Pulmonary artery endothelial cell (primary cell): ENCODE data around the gene ZNF764. TPM values are rescaled to one million over a fixed set of nuclear protein-coding genes. Genes with fewer than 3 reads are reported as not detected.
"Not testable (repeated sequence)": the region's sequence is repeated elsewhere in the genome, so short reads cannot be mapped to it uniquely, and the experiment has no call there.

Source experiments
- DNase-seq: peaks from one replicate; pipeline ENCODE4 v3.0.0-alpha.2; 2011; ENCODE audit warnings: low read depth, low spot score
- total RNA-seq: library from RNA; depleted of rRNA; stranded (reverse); fragments of >200 nt; gene quantifications from 2 replicates; pipeline ENCODE4 v1.2.3, GENCODE V29; 2014

ZNF764 gene
- total RNA-seq = 4.3 and 4.5 TPM in 2 replicates

GRCh38 chr16:30557957-30558788 is at the start of gene ZNF764:
TSS of gene ZNF764 (minus strand) at chr16:30558374. CDS start at chr16:30558182, 192 bp downstream.
- DNase-seq = peak; percentile 92

DNA sequence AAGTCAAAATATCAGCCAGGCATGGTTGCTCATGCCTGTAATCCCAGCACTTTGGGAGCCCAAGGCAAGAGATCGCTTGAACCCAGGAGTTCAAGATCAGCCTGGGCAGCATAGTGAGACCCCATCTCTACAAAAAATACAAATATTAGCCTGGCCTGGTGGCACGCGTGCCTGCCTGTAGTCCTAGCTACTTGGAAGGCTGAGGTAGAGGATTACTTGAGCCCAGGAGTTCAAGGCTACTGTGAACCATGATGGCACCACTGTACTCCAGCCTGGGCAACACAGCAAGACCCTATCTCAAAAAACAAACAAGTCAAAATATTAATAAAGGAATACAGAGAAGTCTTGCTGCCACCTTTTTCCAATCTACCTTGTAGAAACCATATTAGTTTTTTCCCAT is 47.8 kb upstream of the ZNF764 start:
- DNase-seq = no peak

DNA sequence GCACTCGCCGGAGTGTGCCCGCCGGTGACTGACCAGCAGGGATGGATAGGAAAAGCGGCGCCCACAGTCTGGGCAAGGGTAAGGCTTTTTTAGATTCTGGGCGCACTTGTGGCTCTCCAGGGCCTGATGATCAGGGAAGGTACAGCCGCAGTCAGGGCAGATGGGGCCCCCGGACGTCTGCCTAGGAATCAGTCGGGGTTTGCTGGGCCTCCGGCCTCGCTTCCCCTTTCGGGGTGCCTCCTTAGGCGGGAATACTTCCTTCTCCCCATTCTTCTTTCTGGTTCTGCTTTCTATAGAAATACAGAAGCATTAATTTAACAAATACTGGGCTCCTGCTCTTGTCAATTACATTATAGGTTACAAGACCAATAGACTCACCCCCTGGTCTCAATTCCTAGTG is 47.0 kb upstream of the ZNF764 start:
- DNase-seq = no peak

DNA sequence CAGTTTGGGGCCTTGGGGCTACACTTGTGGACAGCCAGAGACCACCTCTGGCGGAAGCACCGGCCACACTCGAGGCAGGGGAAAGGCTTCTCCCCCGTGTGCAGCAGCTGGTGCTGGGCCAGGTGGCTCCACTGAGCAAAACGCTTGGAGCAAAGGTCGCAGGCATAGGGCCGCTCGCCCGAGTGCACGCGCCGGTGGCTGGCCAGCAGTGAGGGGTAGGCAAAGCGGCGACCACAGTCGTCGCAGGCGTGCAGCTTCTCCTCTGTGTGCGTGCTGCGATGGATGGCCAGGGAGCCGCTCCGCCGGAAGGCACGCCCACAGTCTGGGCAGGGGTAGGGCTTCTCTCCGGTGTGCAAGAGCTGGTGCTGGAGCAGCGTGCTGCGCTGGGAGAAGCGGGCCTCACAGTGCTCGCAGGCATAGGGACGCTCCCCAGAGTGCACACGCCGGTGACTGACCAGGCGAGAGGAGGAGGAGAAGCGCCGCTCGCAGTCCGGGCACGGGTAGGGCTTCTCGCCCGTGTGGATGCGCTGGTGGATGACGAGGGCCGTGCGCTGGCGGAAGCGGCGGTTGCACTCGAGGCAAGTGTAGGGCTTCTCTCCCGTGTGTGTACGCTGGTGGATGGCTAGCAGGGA is 46.3 kb upstream of the ZNF764 start:
- no peak for DNase-seq

- DNase-seq = no peak
Observed at GRCh38 chr16:30603945-30604315, 45.8 kb upstream of the ZNF764 start.

GRCh38 chr16:30602616-30603277 is 44.6 kb upstream of the ZNF764 start:
- no peak for DNase-seq

GRCh38 chr16:30601966-30602365 is 43.8 kb upstream of the ZNF764 start:
- DNase-seq = no peak

DNA sequence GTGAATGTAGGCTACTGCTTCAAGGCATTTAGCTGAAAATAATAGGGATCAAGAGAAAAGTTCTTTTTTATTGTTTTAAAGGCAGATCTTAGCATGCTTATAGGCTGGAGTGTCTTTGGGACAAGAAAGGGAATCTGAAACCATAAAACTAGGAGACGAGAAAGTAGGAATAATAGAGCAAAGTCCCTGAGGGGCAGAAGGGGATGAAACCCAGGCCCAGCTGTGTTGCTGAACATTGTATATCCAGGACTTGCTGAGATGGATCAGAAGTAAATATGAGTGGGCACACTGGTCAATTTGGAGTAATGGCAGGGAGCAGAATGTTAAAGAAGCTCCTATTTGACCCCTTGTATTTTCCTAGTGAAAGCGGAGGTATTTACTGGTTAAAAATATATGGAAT is 42.8 kb upstream of the ZNF764 start:
- no peak for DNase-seq

DNA sequence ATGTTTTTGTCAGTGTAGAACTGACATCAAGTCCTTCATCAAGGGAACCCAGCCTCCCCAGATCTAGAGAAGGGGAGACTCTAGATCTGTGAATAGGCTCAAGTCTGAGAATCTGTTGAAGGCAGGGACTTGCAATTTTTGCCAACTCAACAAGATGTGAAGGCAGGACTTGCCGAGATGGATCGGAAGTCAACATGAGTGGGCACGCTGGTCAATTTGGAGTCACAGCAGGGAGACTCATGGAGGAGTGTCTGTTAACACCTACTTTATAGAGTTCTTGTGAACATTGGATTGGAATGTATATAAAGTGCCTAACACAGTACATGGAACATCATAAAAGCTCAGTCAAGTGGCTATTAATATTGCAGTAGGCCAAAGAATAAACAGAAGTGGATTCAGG is 42.0 kb upstream of the ZNF764 start:
- DNase-seq = no peak

DNA sequence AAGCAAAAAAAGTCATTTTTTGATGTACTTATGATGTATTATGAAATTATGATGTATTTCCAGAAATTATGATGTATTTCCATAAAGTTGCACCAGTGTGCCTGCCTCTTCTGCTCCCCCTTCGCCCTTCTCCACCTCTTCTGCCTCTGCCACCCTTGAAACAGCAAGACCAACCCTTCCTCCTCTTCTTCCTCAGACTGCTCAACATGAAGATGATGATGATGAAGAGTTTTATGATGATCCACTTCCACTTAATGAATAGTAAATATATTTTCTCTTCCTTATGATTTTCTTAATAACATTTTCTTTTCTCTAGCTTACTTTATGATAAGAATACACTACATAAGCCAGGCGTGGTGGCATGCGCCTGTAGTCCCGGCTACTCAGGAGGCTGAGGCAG is 34.7 kb upstream of the ZNF764 start:
- DNase-seq = no peak

DNA sequence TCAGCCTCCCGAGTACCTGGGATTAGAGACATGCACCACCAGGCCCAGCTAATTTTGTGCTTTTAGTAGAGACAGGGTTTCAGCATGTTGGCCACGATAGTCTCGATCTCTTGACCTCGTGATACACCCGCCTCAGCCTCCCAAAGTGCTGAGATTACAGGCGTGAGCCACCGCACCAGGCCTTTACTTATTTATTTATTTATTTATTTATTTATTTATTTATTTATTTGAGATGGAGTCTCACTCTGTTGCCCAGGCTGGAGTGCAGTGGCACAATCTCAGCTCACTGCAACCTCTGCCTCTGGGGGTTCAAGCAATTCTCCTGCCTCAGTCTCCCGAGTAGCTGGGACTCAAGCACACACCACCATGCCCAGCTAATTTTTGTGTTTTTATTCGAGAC is 32.7 kb upstream of the ZNF764 start:
- DNase-seq = not testable (repeated sequence)

- not testable (repeated sequence) for DNase-seq
Observed at GRCh38 chr16:30589582-30589981, 31.4 kb upstream of the ZNF764 start.

- no peak for DNase-seq
Observed at GRCh38 chr16:30588651-30589050, 30.5 kb upstream of the ZNF764 start.

DNA sequence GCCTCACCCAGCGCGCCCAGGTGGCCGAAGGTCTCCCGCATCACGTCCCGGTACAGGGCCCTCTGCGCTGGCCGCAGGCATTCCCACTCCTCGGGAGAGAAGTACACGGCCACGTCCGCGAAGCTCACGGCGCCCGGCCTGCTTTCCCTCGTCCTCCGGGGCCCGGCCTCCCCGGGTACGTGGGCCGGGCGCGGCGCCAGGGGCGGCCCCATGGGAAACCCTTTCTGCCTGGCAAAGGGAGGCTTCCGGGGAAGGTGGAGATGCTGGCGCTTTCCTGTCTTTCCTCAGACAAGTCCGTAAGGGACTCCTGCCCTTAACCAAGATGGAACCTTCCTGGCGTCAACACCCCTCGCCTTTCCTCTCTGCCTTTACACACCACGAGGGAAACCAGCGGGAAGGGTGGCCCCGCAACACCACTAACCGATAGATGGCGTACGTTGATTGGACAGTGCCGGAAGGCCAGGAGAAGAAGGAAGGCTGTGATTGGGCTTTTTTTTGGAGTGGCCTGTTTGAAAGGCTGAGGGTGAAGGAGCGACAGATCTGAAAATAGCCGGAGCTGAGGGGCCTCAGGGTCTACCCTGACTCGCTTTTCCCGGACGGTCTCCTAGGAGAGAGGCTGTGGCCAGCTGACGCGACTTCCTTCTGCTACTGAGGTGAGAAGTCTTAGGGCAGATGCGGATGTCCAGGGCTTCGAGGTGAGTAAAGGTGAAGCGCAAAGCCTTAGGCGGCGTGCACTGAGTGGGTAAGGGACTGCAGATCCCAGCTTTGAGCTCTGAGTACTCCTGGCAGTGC is 27.4 kb upstream of the ZNF764 start, which contains the start of gene ZNF785:
Gene ZNF785 (minus strand): TSS at position 298 of the 792 bp plus-strand sequence. CDS start 86 bp downstream, at position 212.
- peak; percentile 97 for DNase-seq

- no peak for DNase-seq
Observed at GRCh38 chr16:30585022-30585399, 26.8 kb upstream of the ZNF764 start.

- DNase-seq = no peak
Observed at GRCh38 chr16:30582611-30583340, 24.6 kb upstream of the ZNF764 start.

DNA sequence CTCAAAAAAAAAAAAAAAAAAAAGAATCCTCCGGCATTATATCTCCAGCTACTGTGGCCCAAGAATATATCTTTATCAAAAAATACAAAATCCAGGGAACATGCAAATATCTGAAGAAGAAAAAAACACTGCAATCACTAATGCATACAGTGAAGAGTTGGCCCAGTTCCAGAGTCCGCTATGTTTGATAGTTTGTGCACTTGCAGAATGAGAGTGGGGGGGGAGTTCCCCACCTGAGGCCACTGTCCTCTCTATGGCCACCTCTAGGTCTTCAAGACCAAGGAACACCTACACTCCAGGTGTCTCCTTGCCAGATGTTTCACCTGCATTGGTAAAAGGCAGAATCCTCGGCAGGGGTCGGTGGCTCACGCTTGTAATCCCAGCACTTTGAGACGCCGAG is 23.3 kb upstream of the ZNF764 start:
- no peak for DNase-seq

- no peak for DNase-seq
Observed at GRCh38 chr16:30574678-30575077, 16.5 kb upstream of the ZNF764 start.

DNA sequence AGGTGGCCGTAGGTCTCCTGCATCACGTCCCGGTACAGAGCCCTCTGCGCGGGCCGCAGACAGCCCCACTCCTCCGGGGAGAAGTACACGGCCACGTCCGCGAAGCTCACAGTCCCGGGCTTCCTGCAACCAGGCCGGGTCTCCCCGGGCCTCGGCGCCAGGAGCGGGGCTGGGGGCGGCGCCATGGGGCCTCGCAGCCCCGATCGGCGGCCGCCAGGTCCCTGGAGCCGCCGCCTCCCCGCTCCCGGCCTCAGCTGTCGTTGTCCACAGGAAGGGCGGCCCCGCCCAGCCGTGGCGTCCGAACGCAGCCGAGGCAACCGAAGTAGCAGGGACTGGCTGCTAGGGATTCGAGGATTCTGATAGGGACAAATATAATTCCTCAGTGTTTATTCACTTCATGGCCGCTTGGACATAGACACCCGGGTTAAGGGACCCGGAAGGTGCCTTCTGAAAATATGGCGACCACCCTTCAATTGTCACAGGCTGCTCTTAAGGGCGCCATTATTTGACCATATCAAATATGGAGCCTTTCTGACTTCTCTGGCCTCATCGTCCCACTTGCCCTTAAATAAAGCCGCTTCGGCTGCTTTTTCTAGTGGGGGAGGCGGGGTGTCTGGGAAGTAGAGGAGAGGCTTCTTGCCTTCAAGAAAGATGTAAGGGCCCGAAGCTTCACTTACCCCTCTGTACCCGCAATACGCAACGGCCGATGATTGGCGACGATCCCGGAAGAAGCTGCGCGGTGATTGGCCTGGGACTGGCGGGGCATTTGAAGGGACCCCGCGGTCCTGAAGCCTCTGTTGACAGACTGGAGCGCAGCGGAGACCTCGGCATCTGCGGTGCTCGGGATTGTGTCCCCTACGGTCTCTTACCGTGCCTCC is 13.5 kb upstream of the ZNF764 start, which contains the start of gene ZNF688:
Gene ZNF688 (minus strand): TSS at position 270 of the 878 bp plus-strand sequence. CDS start 85 bp downstream, at position 185.
- peak; percentile 93 for DNase-seq
